Endothelial cell of umbilical vein (primary cell): ENCODE data around the gene ADARB2. TPM values are rescaled to one million over a fixed set of nuclear protein-coding genes. Genes with fewer than 3 reads are reported as not detected.

Experiments used
- BruUV-seq: library from RNA; stranded (reverse); fragments of 400-500 nt; replicated peaks from 2 replicates; lab custom pipeline; 2021; lab: Mats Ljungman, UMichigan
- CTCF ChIA-PET: fragments of 300-600, 350-600 bp; sonication (Branson Sonifier 250); formaldehyde crosslinking; loops from one replicate; lab custom pipeline; 2021; ENCODE audit warnings: antibody characterized with exemption, inconsistent platforms; lab: Charles Lee
- POLR2A ChIA-PET: fragments of 300-600, 350-600 bp; sonication (Branson Sonifier 250); formaldehyde crosslinking; loops from one replicate; lab custom pipeline; 2021; ENCODE audit warnings: antibody characterized with exemption, inconsistent platforms; lab: Charles Lee
- DNase-seq: peaks from one replicate; pipeline ENCODE4 v3.0.0-alpha.2; 2011; ENCODE audit warnings: low read depth, low spot score
- FAIRE-seq: peaks from 2 replicates; lab custom pipeline; 2011; peaks lifted over from hg19 to GRCh38; lab: Jason Lieb, UNC
- H2AFZ ChIP-seq: 2 replicates; pipeline ENCODE4 v1.6.0; 2012; ENCODE audit warnings: low read depth, low read length, control low read depth, inconsistent platforms
- H3K27ac ChIP-seq: 2 replicates; pipeline ENCODE4 v1.5.1; 2011; ENCODE audit warnings: low read depth, mild to moderate bottlenecking, control low read depth, low read length, moderate library complexity; ENCODE audit not compliant: insufficient read depth
- H3K27me3 ChIP-seq, 2 experiments: 2 replicates each; pipeline versions ENCODE4 v1.6.0 to v1.6.1; 2011; ENCODE audit warnings: low read length in 2 of 2, mixed read lengths in 1 of 2; ENCODE audit not compliant: control insufficient read depth in 2 of 2, insufficient read depth in 2 of 2
- H3K36me3 ChIP-seq, 2 experiments: 2 replicates in 1 of 2; 3 replicates in 1 of 2; pipeline ENCODE4 v1.5.1; 2011; ENCODE audit warnings: low read length in 2 of 2, mild to moderate bottlenecking in 1 of 2, moderate library complexity in 1 of 2; ENCODE audit not compliant: control insufficient read depth in 2 of 2, insufficient read depth in 2 of 2; ENCODE audit errors: extremely low read depth in 1 of 2
- H3K4me1 ChIP-seq: 3 replicates; pipeline ENCODE4 v1.5.1; 2011; ENCODE audit warnings: mild to moderate bottlenecking, low read length; ENCODE audit not compliant: control insufficient read depth, insufficient read depth; ENCODE audit errors: extremely low read depth
- H3K4me2 ChIP-seq: 2 replicates; pipeline ENCODE4 v1.6.1; 2011; ENCODE audit warnings: low read length, control low read depth, mixed read lengths; ENCODE audit not compliant: insufficient read depth
- H3K4me3 ChIP-seq, 3 experiments: fragments of 200-600 bp in 1 of 3; sonication (generic), shearing (Covaris generic) in 1 of 3; replicated peaks in 1 of 3; 2 replicates each; pipeline ENCODE4 v1.5.1; 2011 to 2016; ENCODE audit warnings: control low read depth in 3 of 3, low read length in 3 of 3, mild to moderate bottlenecking in 2 of 3, inconsistent platforms in 1 of 3, low read depth in 1 of 3, moderate library complexity in 1 of 3; ENCODE audit not compliant: insufficient read depth in 1 of 3
- H3K79me2 ChIP-seq: 2 replicates; pipeline ENCODE4 v1.6.0; 2012; ENCODE audit warnings: low read length, inconsistent platforms; ENCODE audit not compliant: control insufficient read depth, insufficient read depth
- H3K9ac ChIP-seq: replicated peaks from 2 replicates; pipeline ENCODE3; 2011; ENCODE audit warnings: low read length, control low read depth; ENCODE audit not compliant: insufficient read depth; ENCODE audit errors: extremely low read depth
- H3K9me1 ChIP-seq: replicated peaks from 3 replicates; pipeline ENCODE4 v1.6.0; 2011; ENCODE audit warnings: mild to moderate bottlenecking, low read length; ENCODE audit not compliant: control insufficient read depth, insufficient read depth; ENCODE audit errors: extremely low read depth
- H3K9me3 ChIP-seq: replicated peaks from 2 replicates; pipeline ENCODE4 v1.5.1; 2012; ENCODE audit warnings: low read length, inconsistent platforms; ENCODE audit not compliant: control insufficient read depth, insufficient read depth
- H4K20me1 ChIP-seq: replicated peaks from 2 replicates; pipeline ENCODE3; 2011; ENCODE audit warnings: mild to moderate bottlenecking, low read length; ENCODE audit not compliant: control insufficient read depth, insufficient read depth; ENCODE audit errors: extremely low read depth
- EZH2 ChIP-seq: IDR thresholded peaks from 2 replicates; pipeline ENCODE4 v1.6.1; 2012; ENCODE audit warnings: borderline replicate concordance, low read depth, mild to moderate bottlenecking, moderate library complexity, low read length, inconsistent platforms; ENCODE audit not compliant: severe bottlenecking
- FOS ChIP-seq: IDR thresholded peaks from 2 replicates; pipeline ENCODE4 v1.6.1; 2011; ENCODE audit warnings: mild to moderate bottlenecking, low read length, moderate library complexity, borderline replicate concordance; ENCODE audit not compliant: insufficient read depth
- GATA2 ChIP-seq: IDR thresholded peaks from 2 replicates; pipeline ENCODE4 v1.7.0; 2011; ENCODE audit warnings: low read depth, mild to moderate bottlenecking, moderate library complexity, mixed read lengths, low read length; ENCODE audit not compliant: insufficient read length, insufficient read depth
- JUN ChIP-seq: IDR thresholded peaks from 2 replicates; pipeline ENCODE4 v1.6.1; 2011; ENCODE audit warnings: borderline replicate concordance, low read depth; ENCODE audit not compliant: insufficient read length, insufficient read depth
- MYC ChIP-seq: IDR thresholded peaks from one replicate; pipeline ENCODE4 v1.6.1; 2011; ENCODE audit warnings: mild to moderate bottlenecking, low read depth, low read length
- POLR2A ChIP-seq: IDR thresholded peaks from 2 replicates; pipeline ENCODE4 v1.6.1; 2012; ENCODE audit warnings: low read depth, mild to moderate bottlenecking, control low read depth, low read length
- POLR2AphosphoS5 ChIP-seq: IDR thresholded peaks from 2 replicates; pipeline ENCODE4 v1.6.1; 2012; ENCODE audit warnings: low read depth, mild to moderate bottlenecking, control low read depth, low read length, moderate library complexity; ENCODE audit not compliant: insufficient read depth
- dilution Hi-C: fragments of 300-500 bp; cut with MboI; formaldehyde crosslinking; loops from one replicate; pipeline ENCODE4 v1.15.0; 2019; ENCODE audit warnings: low sequenced_read_pairs; ENCODE audit not compliant: extremely low pct_ligation_motif_present
- intact Hi-C: fragments of 100-400 bp; cut with micrococcal nuclease; formaldehyde crosslinking; loops from one replicate; pipeline ENCODE4 v1.10.0; 2022
- polyA plus RNA-seq, 4 experiments: library from polyadenylated mRNA; depleted of rRNA in 3 of 4; stranded (reverse) in 3 of 4; unstranded in 1 of 4; fragments of >200 nt; gene quantifications; 2 replicates each; pipeline versions ENCODE4 v1.2.1 to v1.2.3, GENCODE V29; 2011 to 2012; ENCODE audit warnings: missing spikeins in 1 of 4
- total RNA-seq: library from RNA; stranded (reverse); gene quantifications from 2 replicates; pipeline ENCODE4 v1.2.3, GENCODE V29; 2021
- TF ChIP-seq, protein P1 (sequence below): IDR thresholded peaks from 2 replicates; pipeline ENCODE4 v1.6.1; 2011; ENCODE audit not compliant: insufficient read depth, insufficient read length
- TF ChIP-seq, protein P2 (sequence below), 2 donors: IDR thresholded peaks; 1 replicate in 1 of 2; 2 replicates in 1 of 2; pipeline ENCODE4 v1.5.1; 2011; ENCODE audit warnings: low read length in 2 of 2, mild to moderate bottlenecking in 2 of 2, moderate library complexity in 2 of 2, control low read depth in 1 of 2, inconsistent platforms in 1 of 2, low read depth in 1 of 2; ENCODE audit not compliant: insufficient read depth in 1 of 2; ENCODE audit errors: extremely low read depth in 1 of 2

ADARB2 gene
- total and polyA plus RNA-seq, 2 donors (not counting 3 experiments of a cell fraction or from before 2014, with no cell fraction given) = not detected

- dilution Hi-C loops (no loop called here), intact Hi-C loops (no loop called here)
- TF ChIP-seq MYC = no peak
- TF ChIP-seq, protein P1, sequence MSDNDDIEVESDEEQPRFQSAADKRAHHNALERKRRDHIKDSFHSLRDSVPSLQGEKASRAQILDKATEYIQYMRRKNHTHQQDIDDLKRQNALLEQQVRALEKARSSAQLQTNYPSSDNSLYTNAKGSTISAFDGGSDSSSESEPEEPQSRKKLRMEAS = no peak
- no peak for TF ChIP-seq POLR2A
- Histone ChIP-seq H3K27ac (no peak overlapping the region), H3K4me3 (no peak overlapping the region), H3K79me2 (no peaks in the 10 kb centered on the region), H4K20me1 (no peaks in the 10 kb centered on the region), H3K36me3 (no peaks in the 10 kb centered on the region), H2AFZ (no peak overlapping the region), H3K9me1 (no peaks in the 10 kb centered on the region), H3K9me3 (peaks cover 9% of the 10 kb centered on the region), H3K9ac (no peak overlapping the region), H3K27me3 (no peaks in the 10 kb centered on the region), H3K4me1 (no peaks in the 10 kb centered on the region), H3K4me2 (no peak overlapping the region)
- BruUV-seq = no TSS peak
- no peak for FAIRE-seq
- no peak for DNase-seq
- ChIA-PET POLR2A (no interaction called here), CTCF (no interaction called here)
Measured at GRCh38 chr10:1715821-1716220, 21.5 kb downstream of the ADARB2 start.

- H3K4me2 ChIP-seq = no peak overlapping the region
- TF ChIP-seq FOS (no peak), EZH2 (no peak), POLR2A (no peak), MYC (no peak), GATA2 (no peak), JUN (no peak), POLR2AphosphoS5 (no peak)
- TF ChIP-seq, protein P1 = no peak
- TF ChIP-seq, protein P2, sequence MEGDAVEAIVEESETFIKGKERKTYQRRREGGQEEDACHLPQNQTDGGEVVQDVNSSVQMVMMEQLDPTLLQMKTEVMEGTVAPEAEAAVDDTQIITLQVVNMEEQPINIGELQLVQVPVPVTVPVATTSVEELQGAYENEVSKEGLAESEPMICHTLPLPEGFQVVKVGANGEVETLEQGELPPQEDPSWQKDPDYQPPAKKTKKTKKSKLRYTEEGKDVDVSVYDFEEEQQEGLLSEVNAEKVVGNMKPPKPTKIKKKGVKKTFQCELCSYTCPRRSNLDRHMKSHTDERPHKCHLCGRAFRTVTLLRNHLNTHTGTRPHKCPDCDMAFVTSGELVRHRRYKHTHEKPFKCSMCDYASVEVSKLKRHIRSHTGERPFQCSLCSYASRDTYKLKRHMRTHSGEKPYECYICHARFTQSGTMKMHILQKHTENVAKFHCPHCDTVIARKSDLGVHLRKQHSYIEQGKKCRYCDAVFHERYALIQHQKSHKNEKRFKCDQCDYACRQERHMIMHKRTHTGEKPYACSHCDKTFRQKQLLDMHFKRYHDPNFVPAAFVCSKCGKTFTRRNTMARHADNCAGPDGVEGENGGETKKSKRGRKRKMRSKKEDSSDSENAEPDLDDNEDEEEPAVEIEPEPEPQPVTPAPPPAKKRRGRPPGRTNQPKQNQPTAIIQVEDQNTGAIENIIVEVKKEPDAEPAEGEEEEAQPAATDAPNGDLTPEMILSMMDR (IDR thresholded peaks at IDR 0.05; ENCODE audit: extremely low read depth in 1 of 2, insufficient read depth in 1 of 2, low read depth in 1 of 2, low read length in 2 of 2) = no peak
- no peaks in the 10 kb centered on the region for H4K20me1 ChIP-seq
- no peak overlapping the region for H2AFZ ChIP-seq
- FAIRE-seq = no peak
- H3K36me3 ChIP-seq = no peaks in the 10 kb centered on the region
- no peaks in the 10 kb centered on the region for H3K9me1 ChIP-seq
- H3K4me1 ChIP-seq = no peaks in the 10 kb centered on the region
- no peak overlapping the region for H3K9ac ChIP-seq
- DNase-seq = no peak
- no peak overlapping the region for H3K27ac ChIP-seq
- H3K9me3 ChIP-seq = peaks cover 10% of the 10 kb centered on the region
- H3K79me2 ChIP-seq = no peaks in the 10 kb centered on the region
- dilution Hi-C loops = no loop called here
- BruUV-seq = no TSS peak
- POLR2A ChIA-PET = no interaction called here
- no peak overlapping the region for H3K4me3 ChIP-seq
- intact Hi-C loops = no loop called here
- CTCF ChIA-PET = no interaction called here
- H3K27me3 ChIP-seq = no peaks in the 10 kb centered on the region
Measured at GRCh38 chr10:1712944-1713671, 24.2 kb downstream of the ADARB2 start.
